Measurements from ENCODE around the gene POMGNT1. TPM values are rescaled to one million over a fixed set of nuclear protein-coding genes. Genes with fewer than 3 reads are reported as not detected.

The POMGNT1 gene
- total RNA-seq, 1 donor from 2014 or later, result 54.8 TPM

DNA sequence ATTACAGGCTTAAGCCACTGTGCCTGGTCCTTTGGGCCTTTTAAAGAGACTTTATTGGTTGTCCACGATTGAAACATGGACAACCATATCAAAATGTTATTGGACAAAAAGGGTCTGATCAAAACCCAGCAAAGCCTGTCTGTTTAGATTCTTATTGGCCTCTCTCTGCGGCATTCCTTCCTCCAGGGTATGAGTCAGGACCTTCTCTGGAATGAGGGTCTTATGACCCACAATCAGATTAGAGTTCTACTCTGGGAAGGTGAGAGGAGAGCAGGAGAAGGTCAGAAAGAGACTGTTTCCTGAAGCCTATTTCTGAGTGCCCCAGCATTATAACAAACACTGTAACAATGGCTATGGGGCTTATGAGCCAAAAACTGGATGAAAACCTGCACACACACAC, 12.8 kb upstream of the POMGNT1 start:
- FAIRE-seq (no peak), DNase-seq (ENCODE audit: low read depth) (no peak)
- H3K27me3 ChIP-seq (ENCODE audit: control insufficient read depth, insufficient read depth, low read length), result no peaks in the 10 kb centered on the region
- H3K4me3 ChIP-seq (ENCODE audit: low read depth, low read length), result no peak overlapping the region
- no peaks in the 10 kb centered on the region for H3K36me3 ChIP-seq (ENCODE audit: control insufficient read depth, insufficient read depth, low read length)
- no peak for TF ChIP-seq CTCF (IDR thresholded peaks at IDR 0.05; ENCODE audit: insufficient read depth, low read length, severe bottlenecking)

DNA sequence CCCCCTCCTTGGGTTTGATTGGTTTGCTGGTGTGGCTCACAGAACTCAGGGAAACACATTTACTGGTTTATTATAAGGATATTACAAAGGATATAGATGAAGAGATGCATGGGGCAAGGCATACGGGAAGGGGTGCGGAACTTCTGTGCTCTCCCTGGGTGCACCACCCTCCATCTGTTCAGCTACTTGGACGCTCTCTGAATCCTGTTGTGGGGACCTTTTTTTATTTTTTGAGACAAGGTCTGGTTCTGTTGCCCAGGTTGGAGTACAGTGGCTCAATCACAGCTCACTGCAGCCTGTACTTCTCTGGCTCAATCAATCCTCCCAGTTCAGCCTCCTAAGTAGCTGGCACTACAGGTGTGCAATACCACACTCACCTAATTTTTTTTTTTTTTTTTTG, 12.3 kb upstream of the POMGNT1 start:
- no peak for TF ChIP-seq CTCF (IDR thresholded peaks at IDR 0.05; ENCODE audit: insufficient read depth, low read length, severe bottlenecking)
- Histone ChIP-seq H3K4me3 (ENCODE audit: low read depth, low read length) (no peak overlapping the region), H3K27me3 (ENCODE audit: control insufficient read depth, insufficient read depth, low read length) (no peaks in the 10 kb centered on the region), H3K36me3 (ENCODE audit: control insufficient read depth, insufficient read depth, low read length) (no peaks in the 10 kb centered on the region)
- DNase-seq (ENCODE audit: low read depth) (no peak), FAIRE-seq (no peak)

- no peaks in the 10 kb centered on the region for H3K36me3 ChIP-seq (ENCODE audit: control insufficient read depth, insufficient read depth, low read length)
- no peaks in the 10 kb centered on the region for H3K27me3 ChIP-seq (ENCODE audit: control insufficient read depth, insufficient read depth, low read length)
- FAIRE-seq (no peak), DNase-seq (ENCODE audit: low read depth) (no peak)
- no peak for TF ChIP-seq CTCF (IDR thresholded peaks at IDR 0.05; ENCODE audit: insufficient read depth, low read length, severe bottlenecking)
- no peak overlapping the region for H3K4me3 ChIP-seq (ENCODE audit: low read depth, low read length)
Observed at GRCh38 chr1:46206399-46206798, 8.2 kb upstream of the POMGNT1 start.

DNA sequence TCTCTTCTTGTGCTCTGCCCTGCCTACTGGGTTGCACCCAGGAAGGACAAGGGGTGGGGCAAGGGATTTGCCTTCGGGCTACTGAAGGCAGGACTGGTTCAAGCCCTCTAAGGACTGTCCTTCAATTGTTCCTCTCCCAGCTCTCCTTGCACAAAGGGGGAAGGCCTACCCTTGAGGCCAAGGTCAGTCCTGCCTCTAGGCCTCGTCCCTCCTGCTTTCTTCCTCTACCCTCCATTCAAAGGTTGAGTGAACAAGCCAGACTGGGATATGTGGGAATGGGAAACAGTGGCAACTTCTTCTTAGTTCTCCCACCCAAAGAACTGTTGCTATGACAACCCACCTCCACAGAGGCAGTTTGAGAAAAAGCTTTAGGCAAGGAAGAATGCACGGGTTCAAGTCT, 7.6 kb upstream of the POMGNT1 start:
- no peak for TF ChIP-seq CTCF (IDR thresholded peaks at IDR 0.05; ENCODE audit: insufficient read depth, low read length, severe bottlenecking)
- H3K4me3 ChIP-seq (ENCODE audit: low read depth, low read length), result no peak overlapping the region
- no peaks in the 10 kb centered on the region for H3K36me3 ChIP-seq (ENCODE audit: control insufficient read depth, insufficient read depth, low read length)
- FAIRE-seq (peak; percentile 58), DNase-seq (ENCODE audit: low read depth) (no peak)
- H3K27me3 ChIP-seq (ENCODE audit: control insufficient read depth, insufficient read depth, low read length), result no peaks in the 10 kb centered on the region

GRCh38 chr1:46205141-46205540, 6.9 kb upstream of the POMGNT1 start:
- no peak for TF ChIP-seq CTCF (IDR thresholded peaks at IDR 0.05; ENCODE audit: insufficient read depth, low read length, severe bottlenecking)
- Histone ChIP-seq H3K36me3 (ENCODE audit: control insufficient read depth, insufficient read depth, low read length) (no peaks in the 10 kb centered on the region), H3K27me3 (ENCODE audit: control insufficient read depth, insufficient read depth, low read length) (no peaks in the 10 kb centered on the region), H3K4me3 (ENCODE audit: low read depth, low read length) (no peak overlapping the region)
- DNase-seq (ENCODE audit: low read depth) (no peak), FAIRE-seq (no peak)

- DNase-seq (ENCODE audit: low read depth) (no peak), FAIRE-seq (no peak)
- H3K27me3 ChIP-seq (ENCODE audit: control insufficient read depth, insufficient read depth, low read length), result no peaks in the 10 kb centered on the region
- H3K4me3 ChIP-seq (ENCODE audit: low read depth, low read length), result peak overlapping the region; percentile 84
- TF ChIP-seq CTCF (IDR thresholded peaks at IDR 0.05; ENCODE audit: insufficient read depth, low read length, severe bottlenecking), result no peak
- no peaks in the 10 kb centered on the region for H3K36me3 ChIP-seq (ENCODE audit: control insufficient read depth, insufficient read depth, low read length)
Observed at GRCh38 chr1:46204406-46204742, 6.1 kb upstream of the POMGNT1 start.

All from bronchial epithelial cell (primary cell).